DMS79 (cell line): Measurements from ENCODE around the gene CREB3L2.

Source experiments
- DNase-seq: peaks from one replicate; lab custom pipeline; 2025; lab: John Stamatoyannopoulos, UW

CREB3L2 gene

GRCh38 chr7:137871170-137871915 is 130.5 kb downstream of the CREB3L2 start:
- no peak for DNase-seq

DNA sequence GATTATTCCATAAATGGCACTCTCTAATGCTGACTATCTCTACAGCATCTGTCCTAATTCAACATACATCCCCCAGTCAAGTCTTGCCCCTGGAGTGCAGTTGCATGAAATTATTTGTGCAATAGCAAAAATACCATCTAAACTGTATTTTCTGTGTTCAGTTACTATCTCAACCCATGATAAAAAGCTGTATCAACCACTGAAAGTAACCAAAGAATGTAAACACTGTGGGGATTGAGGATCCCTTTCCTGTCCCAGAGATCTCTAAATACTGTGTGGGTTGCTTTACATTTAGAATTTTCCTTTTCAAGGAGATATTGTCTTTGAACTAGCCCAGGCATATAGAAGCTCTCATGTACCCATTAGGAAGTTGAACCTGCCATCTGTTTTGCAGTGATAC is 131.2 kb downstream of the CREB3L2 start:
- DNase-seq, result no peak

DNA sequence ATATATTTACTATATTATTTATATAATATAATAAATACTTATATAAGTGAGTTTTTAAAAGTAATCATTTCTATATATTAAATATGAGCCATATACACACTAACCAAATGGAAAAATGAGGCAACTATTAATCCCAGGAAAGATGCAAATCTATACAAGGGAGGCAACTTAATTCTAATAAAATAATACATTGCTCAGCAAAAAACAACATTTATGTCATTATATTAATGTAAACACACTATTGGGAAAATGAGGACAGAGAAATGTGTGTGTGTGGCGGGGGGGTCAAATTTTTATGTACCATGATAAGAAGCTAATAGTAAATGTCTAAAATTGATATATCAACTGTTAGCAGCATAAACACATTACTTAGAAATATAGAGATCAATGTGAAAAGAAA is 131.8 kb downstream of the CREB3L2 start:
- no peak for DNase-seq

GRCh38 chr7:137869260-137869659 is 132.6 kb downstream of the CREB3L2 start:
- DNase-seq, result no peak

- no peak for DNase-seq
These were observed 134.6 kb downstream of the CREB3L2 start for GRCh38 chr7:137867289-137867688.

DNA sequence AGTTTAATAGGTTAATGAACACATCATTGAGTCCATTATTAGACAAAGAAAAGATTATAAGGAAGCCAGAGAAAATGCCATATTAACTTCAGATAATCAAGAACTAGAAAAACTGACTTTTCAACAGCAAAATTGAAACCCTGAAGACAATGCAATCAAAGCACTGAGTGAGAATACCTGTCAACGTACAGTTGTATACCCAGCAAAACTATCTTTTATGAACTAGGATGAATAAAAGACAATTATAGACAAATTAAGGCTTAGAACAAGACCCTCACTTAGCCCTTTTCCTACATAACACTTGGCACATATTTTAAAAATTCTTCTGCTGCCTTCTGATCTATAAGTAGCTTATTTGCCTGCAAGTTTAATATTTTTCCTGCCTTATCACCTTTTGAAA is 136.1 kb downstream of the CREB3L2 start:
- DNase-seq, result no peak

- no peak for DNase-seq
These were observed 138.9 kb downstream of the CREB3L2 start for GRCh38 chr7:137862964-137863363.

GRCh38 chr7:137862358-137862757 is 139.5 kb downstream of the CREB3L2 start:
- DNase-seq, result no peak

DNA sequence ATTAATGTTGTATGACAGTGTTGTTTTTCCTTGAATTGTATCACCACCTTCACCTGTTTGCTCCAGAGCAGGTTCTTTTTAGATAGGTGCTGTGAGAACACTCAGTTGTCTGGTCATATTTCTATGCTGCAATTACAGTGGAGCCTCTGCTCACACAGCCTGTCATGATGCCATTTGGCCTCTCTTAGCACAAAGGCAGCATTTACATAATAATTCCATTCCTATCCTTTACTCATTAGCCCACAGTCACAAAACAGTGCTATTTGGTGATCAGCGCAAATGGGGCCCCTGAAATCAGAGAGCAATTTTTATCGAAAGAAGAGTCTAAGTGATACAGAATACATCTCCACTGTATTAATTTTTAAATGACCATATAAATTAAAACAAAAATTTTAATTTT is 141.3 kb downstream of the CREB3L2 start:
- DNase-seq, result no peak

GRCh38 chr7:137853053-137853452 is 148.8 kb downstream of the CREB3L2 start:
- no peak for DNase-seq

GRCh38 chr7:137852108-137852507 is 149.8 kb downstream of the CREB3L2 start:
- DNase-seq, result no peak

GRCh38 chr7:137850972-137851945 is 150.6 kb downstream of the CREB3L2 start:
- DNase-seq, result no peak

- no peak for DNase-seq
These were observed 151.3 kb downstream of the CREB3L2 start for GRCh38 chr7:137850571-137850970.

DNA sequence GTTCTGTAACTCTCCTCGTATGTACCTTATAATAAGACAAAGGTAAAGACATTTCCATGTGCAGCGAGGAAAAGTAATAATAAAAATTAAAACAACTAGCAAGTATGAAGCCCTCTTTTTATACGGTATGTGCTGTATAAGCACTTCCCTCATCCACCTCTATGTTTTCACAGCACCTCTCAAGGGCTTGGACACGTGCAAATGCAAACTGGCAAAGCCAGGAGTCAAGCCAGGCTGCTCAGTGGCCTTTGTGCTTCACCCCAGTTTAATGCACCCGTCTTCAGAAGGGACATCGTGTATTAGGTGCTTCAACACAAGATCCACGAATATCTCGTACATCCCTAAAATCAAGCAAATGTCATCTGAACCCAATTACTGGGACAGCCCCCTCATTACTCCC is 153.8 kb downstream of the CREB3L2 start:
- DNase-seq, result no peak

DNA sequence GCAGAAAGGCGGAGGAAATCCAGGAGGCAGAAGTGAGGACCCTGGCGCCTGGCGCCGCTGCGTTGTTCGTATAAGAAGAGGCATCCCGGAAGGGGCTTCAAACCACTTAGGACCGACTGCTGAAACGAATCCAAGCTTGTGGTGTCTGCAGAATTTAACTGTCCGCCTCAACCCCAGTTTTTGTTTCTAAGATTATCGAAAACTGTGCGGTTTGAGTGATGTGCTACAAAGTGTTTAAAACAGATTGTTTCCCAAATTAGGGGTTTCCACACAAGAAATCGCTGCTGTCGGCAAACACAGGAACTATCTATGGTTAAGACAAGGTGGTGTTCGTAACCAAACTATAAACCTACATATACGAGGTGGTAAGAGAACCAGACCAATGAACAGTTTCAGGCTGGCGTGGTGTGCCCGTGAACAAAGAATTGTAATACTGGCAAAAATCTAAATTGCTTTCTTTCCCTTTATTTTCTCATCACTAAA is 154.3 kb downstream of the CREB3L2 start:
- no peak for DNase-seq

DNA sequence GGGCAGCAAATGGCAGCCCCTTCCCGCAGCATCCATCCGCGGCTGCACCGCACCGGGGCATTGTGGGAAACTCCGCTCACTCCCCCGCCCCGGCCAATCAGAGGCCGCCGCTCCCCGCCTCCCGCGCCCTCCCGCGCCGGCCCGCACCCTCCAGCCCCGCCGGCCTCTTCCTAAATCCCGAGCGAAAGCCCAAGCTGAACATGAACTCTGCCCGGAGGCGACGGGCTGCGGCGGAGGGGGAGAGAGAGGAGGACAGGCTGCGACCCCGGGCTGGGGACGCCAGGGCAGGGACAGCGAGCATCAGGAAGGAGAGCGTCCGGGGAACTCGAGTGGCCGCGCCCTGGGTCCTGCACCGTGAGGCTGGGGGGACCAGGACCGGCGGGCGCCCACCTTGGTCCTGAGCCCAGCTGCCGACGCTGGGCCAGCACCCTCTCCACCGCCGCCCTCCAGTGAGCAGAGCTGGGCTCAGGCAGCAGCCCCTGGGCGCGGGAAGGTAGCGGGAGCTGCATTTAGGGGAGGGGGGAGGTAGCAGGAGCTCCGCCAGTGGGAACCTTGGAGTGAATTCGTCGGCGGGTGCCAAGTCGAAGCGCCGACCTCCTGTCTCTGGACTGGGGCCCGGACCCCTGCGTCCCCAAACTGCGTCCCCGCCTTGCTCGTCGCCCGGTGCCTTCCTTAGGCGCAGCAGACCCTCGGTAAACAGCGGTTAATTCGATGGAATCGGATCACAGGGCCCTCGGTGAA is 154.9 kb downstream of the CREB3L2 start, which contains the start of gene DGKI:
DGKI (minus strand) TSS at position 148 of the 741 bp plus-strand sequence.
- DNase-seq, result no peak

DNA sequence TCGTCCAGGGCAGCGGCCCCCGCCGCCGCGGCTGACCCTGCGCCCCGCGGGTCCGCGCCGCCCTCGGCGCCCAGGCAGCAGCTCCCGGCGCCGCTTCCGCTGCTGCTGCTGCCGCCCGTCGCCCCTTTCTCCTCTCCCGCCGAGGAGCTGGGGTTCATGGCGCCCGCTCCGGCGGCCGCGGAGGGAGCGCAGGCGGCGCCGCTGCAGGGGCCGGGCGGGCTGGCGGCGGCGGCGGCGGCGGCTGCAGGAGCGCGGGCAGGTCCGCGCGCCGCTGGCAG is 155.4 kb downstream of the CREB3L2 start:
- DNase-seq, result no peak

DNA sequence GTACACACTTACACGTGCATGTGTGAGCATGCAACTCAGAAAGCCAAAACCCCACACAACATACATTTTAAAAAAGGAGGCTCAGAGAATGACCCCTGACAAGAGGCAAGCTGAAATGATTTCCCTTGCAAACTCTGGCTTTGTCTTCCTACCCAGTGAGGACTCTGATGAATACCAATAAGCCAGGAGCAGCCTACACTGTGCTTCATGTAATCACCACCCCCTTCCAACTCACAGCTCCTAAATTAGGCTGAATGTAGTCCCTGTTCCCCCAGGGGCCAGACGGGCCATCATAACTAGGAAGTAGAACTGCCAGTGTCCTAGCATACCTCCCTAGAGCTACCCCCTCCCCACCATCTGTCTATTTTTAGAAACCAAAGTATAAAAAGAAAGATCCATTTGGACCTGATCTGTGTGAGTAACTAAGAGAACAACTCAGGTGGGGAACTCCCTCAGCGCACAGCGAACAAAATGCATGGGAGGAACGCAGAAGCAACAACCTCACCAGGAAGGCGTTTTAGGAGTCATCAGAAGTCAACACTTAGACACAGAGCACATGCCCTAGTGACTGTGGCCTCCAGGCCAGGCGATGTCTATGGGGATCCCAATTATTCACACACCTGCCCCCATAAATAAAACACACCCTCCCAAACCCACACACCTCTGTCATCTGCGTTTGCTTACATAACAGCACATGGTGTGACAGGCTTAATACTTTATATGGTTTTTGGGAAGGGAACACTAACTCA is 157.0 kb downstream of the CREB3L2 start:
- DNase-seq, result no peak

GRCh38 chr7:137839903-137840779 is 161.7 kb downstream of the CREB3L2 start:
- no peak for DNase-seq

DNA sequence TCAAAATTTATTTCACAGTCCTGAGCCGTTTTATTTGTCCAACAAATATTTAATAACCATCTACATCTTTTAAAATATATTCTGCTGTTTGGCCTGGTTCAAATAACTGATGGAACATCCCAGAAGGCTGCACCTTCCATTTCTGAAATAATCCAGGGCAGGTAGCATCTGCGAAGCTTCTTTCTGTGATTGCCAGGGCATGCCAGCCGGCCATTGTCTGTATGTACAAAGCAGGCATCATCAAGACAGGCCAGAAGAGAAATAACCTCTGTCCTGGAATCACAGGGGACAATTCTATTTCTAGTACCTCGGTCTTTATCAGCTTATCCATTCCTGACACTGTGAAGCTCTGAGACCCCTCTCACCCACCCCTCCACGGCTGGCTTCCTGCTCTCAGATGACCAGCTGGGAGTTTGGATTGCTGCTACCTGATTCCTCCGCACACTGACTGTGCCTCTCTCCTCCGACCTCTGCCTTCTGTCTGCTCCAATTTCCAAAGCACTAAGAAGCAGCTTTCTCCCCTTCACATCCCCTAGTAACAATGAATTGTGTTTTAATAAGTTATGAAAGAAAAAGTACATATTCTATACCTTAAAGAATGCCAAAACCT is 163.1 kb downstream of the CREB3L2 start:
- no peak for DNase-seq
